Heart left ventricle (tissue), 13 donors: ENCODE data around the gene SH3TC1.

Experiments
- POLR2A ChIP-seq, 2 donors: fragments of 450-650 bp; IDR thresholded peaks; one replicate each; pipeline ENCODE4 v1.6.1; 2017; ENCODE audit warnings: antibody characterized with exemption in 2 of 2, mild to moderate bottlenecking in 2 of 2, moderate library complexity in 2 of 2
- TF ChIP-seq, protein P1 (sequence below), 12 donors: fragments of 200-600 bp; sonication (generic) in 4 of 12; IDR thresholded peaks; one replicate each; pipeline versions ENCODE4 v1.5.0 to v1.8.0; 2018 to 2022; ENCODE audit warnings: antibody characterized with exemption in 12 of 12, mild to moderate bottlenecking in 5 of 12
- donor health status: ischemic (EF 13 %, LVEDD 7.1; RV severe dilation, severe dysfunction).
- donor health status: DM: no; HTN: yes; CAD: no.
- donor health status: DM: no; HTN: no; CAD: no.
- donor health status: ischemic (EF 25% LVEDD 6.9; RV normal size, moderate dysfunction).
- donor health status: ischemic (EF 25% LVEDD 5.7; RV mildly dilated, moderate dysfunction).
- donor health status: ischemic (EF 35%, LVEDD 5.7; RV mildly dilated, moderate dysfunction).
- donor health status: nonischemic (EF 11% LVEDD 7.7; RV severe dilation, severe dysfunction).
- donor health status: DM: yes; HTN: yes; CAD: no.
- donor health status: PGD.
- donor health status: ischemic (EF 29% LVEDD 5.4; RV normal size, mild dysfunction).
- donor health status: nonischemic (EF 23%, LVEDD 6.1; RV moderate dilation, normal function).

DNA sequence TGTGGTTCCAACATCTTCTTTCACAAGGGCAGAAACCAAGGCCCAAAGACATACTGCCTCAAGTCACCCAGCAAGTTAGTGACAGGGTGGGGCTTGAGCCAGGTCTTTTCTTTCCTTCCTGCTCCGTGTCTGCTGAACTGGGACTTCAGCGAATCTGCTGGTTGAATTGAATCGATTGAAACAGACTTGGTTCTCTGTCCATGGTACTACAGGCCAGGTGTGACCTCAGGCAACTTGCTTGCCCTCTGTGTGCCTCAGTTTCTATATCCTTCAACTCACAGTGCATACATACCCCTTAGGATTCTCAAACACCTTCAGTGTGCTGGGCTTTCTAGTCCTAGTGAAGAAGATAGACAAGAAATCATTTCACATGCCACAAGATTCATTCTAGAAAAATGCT lies 38.5 kb upstream of the SH3TC1 start:
- TF ChIP-seq POLR2A (IDR thresholded peaks at IDR 0.05): no peak
- TF ChIP-seq, protein P1, sequence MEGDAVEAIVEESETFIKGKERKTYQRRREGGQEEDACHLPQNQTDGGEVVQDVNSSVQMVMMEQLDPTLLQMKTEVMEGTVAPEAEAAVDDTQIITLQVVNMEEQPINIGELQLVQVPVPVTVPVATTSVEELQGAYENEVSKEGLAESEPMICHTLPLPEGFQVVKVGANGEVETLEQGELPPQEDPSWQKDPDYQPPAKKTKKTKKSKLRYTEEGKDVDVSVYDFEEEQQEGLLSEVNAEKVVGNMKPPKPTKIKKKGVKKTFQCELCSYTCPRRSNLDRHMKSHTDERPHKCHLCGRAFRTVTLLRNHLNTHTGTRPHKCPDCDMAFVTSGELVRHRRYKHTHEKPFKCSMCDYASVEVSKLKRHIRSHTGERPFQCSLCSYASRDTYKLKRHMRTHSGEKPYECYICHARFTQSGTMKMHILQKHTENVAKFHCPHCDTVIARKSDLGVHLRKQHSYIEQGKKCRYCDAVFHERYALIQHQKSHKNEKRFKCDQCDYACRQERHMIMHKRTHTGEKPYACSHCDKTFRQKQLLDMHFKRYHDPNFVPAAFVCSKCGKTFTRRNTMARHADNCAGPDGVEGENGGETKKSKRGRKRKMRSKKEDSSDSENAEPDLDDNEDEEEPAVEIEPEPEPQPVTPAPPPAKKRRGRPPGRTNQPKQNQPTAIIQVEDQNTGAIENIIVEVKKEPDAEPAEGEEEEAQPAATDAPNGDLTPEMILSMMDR (IDR thresholded peaks at IDR 0.05): no peak
